K562 (cell line): ENCODE data around the gene NAP1L4.

Experiments
- ESRRA ChIP-seq: fragments of 450-650 bp; IDR thresholded peaks from 2 replicates; pipeline ENCODE4 v1.6.1; 2014; ENCODE audit warnings: low read depth, mild to moderate bottlenecking, moderate library complexity, borderline replicate concordance
- GABPB2 ChIP-seq: fragments of 250-450 bp; sonication (Bioruptor Pico); conservative IDR thresholded peaks from 2 replicates; pipeline ENCODE4 v1.5.1; 2021; ENCODE audit warnings: mild to moderate bottlenecking
- JUN ChIP-seq, 2 experiments: sonication (generic) in 1 of 2; formaldehyde crosslinking in 1 of 2; IDR thresholded peaks; 2 replicates each; pipeline versions ENCODE4 v1.6.1 to v1.8.0; 2012 to 2022; ENCODE audit warnings: borderline replicate concordance in 2 of 2, mild to moderate bottlenecking in 2 of 2, improper control_type of control experiment in 1 of 2, low read depth in 1 of 2, low read length in 1 of 2, missing genetic modification reagents in 1 of 2
- MLX ChIP-seq, 2 experiments: fragments of 450-650 bp in 1 of 2; sonication (generic) in 1 of 2; formaldehyde crosslinking; conservative IDR thresholded peaks; 2 replicates each; pipeline versions ENCODE4 v1.4.0 to v1.8.1; 2020 to 2022; ENCODE audit warnings: mild to moderate bottlenecking in 1 of 2, missing genetic modification reagents in 1 of 2
- POLR2AphosphoS5 ChIP-seq: IDR thresholded peaks from 2 replicates; pipeline ENCODE4 v1.6.1; 2011; ENCODE audit warnings: mild to moderate bottlenecking, low read depth, low read length, moderate library complexity; ENCODE audit not compliant: control insufficient read depth, insufficient read depth
- RFX5 ChIP-seq: IDR thresholded peaks from 2 replicates; pipeline ENCODE4 v1.6.1; 2011; ENCODE audit warnings: low read depth, mild to moderate bottlenecking, improper control_type of control experiment, low read length
- THRAP3 ChIP-seq: fragments of 450-650 bp; IDR thresholded peaks from 2 replicates; pipeline ENCODE4 v1.6.1; 2016; ENCODE audit warnings: mild to moderate bottlenecking, inconsistent platforms, borderline replicate concordance
- ZBTB8A ChIP-seq: fragments of 450-650 bp; IDR thresholded peaks from 2 replicates; pipeline ENCODE4 v1.6.1; 2018; ENCODE audit warnings: mild to moderate bottlenecking, moderate library complexity; ENCODE audit not compliant: partially characterized antibody
- ZNF143 ChIP-seq: sonication (generic); formaldehyde crosslinking; IDR thresholded peaks from 2 replicates; pipeline ENCODE4 v1.9.0; 2022; ENCODE audit warnings: mild to moderate bottlenecking, missing genetic modification reagents
- ZNF512 ChIP-seq: IDR thresholded peaks from 2 replicates; pipeline ENCODE4 v1.6.1; 2016; ENCODE audit warnings: missing genetic modification characterization, missing compliant biosample characterization

GRCh38 chr11:2932850-2933251 is 59.3 kb downstream of the NAP1L4 start:
- TF ChIP-seq GABPB2 (CRISPR knock-in tag) = no peak
- TF ChIP-seq ZBTB8A = no peak
- TF ChIP-seq ESRRA = no peak
- TF ChIP-seq MLX (CRISPR knock-in tag; conservative IDR thresholded peaks at IDR 0.05) = no peak
- TF ChIP-seq THRAP3 = no peak
- TF ChIP-seq JUN (IDR thresholded peaks at IDR 0.05; ENCODE audit: borderline replicate concordance, low read depth, low read length) = 0 out of 2 replicates have a peak, but pooled peaks have one; percentile 25
- no peak for TF ChIP-seq JUN (CRISPR knock-in tag; IDR thresholded peaks at IDR 0.05; ENCODE audit: borderline replicate concordance)
- no peak for TF ChIP-seq POLR2AphosphoS5
- no peak for TF ChIP-seq ZNF512 (tag)
- TF ChIP-seq ZNF143 (CRISPR knock-in tag) = no peak
- TF ChIP-seq RFX5 = no peak
